PFSK-1 (cell line): Measurements from ENCODE around the gene VCPKMT.

Experiments used
- FOXP2 ChIP-seq: optimal IDR thresholded peaks from 2 replicates; pipeline ENCODE3; 2011; ENCODE audit warnings: borderline replicate concordance, control low read depth, inconsistent platforms; ENCODE audit not compliant: insufficient read depth; ENCODE audit errors: extremely low read length, extremely low read depth
- POLR2AphosphoS5 ChIP-seq: IDR thresholded peaks from 2 replicates; pipeline ENCODE4 v1.6.1; 2012; ENCODE audit warnings: low read depth, mild to moderate bottlenecking, control low read depth, low read length, moderate library complexity
- REST ChIP-seq, 2 experiments: IDR thresholded peaks; 2 replicates each; pipeline versions ENCODE4 v1.6.1 to v1.8.0; 2011 to 2012; ENCODE audit warnings: low read depth in 2 of 2, low read length in 2 of 2, control low read depth in 1 of 2, inconsistent platforms in 1 of 2, mild to moderate bottlenecking in 1 of 2, moderate library complexity in 1 of 2; ENCODE audit not compliant: insufficient read depth in 1 of 2
- SIN3A ChIP-seq: IDR thresholded peaks from 2 replicates; pipeline ENCODE4 v1.6.1; 2012; ENCODE audit warnings: mild to moderate bottlenecking, low read length, moderate library complexity, borderline replicate concordance; ENCODE audit not compliant: insufficient read depth
- TAF1 ChIP-seq: IDR thresholded peaks from 2 replicates; pipeline ENCODE4 v1.6.1; 2012; ENCODE audit warnings: low read length, control low read depth, borderline replicate concordance; ENCODE audit not compliant: insufficient read depth

VCPKMT gene

GRCh38 chr14:50067723-50068495 is 48.5 kb downstream of the VCPKMT start:
- no peak for TF ChIP-seq REST (IDR thresholded peaks at IDR 0.05; ENCODE audit: insufficient read depth in 1 of 2, low read depth in 2 of 2, low read length in 2 of 2)
- TF ChIP-seq FOXP2, result no peak
- no peak for TF ChIP-seq POLR2AphosphoS5
- TF ChIP-seq TAF1, result no peak
- TF ChIP-seq SIN3A, result no peak

- no peak for TF ChIP-seq POLR2AphosphoS5
- no peak for TF ChIP-seq FOXP2
Measured at GRCh38 chr14:50065583-50065982, 50.8 kb downstream of the VCPKMT start.

- TF ChIP-seq REST (IDR thresholded peaks at IDR 0.05; ENCODE audit: insufficient read depth in 1 of 2, low read depth in 2 of 2, low read length in 2 of 2), result no peak
- no peak for TF ChIP-seq POLR2AphosphoS5
- TF ChIP-seq SIN3A, result no peak
- TF ChIP-seq FOXP2, result no peak
- no peak for TF ChIP-seq TAF1
Measured at GRCh38 chr14:50064993-50065392, 51.4 kb downstream of the VCPKMT start.

GRCh38 chr14:50063876-50064420 is 52.4 kb downstream of the VCPKMT start:
- TF ChIP-seq FOXP2 (no peak), POLR2AphosphoS5 (no peak), TAF1 (no peak), SIN3A (no peak), REST (IDR thresholded peaks at IDR 0.05; ENCODE audit: insufficient read depth in 1 of 2, low read depth in 2 of 2, low read length in 2 of 2) (no peak)

GRCh38 chr14:50062438-50063085 is 53.8 kb downstream of the VCPKMT start:
- TF ChIP-seq FOXP2, result no peak
- TF ChIP-seq SIN3A, result no peak
- no peak for TF ChIP-seq POLR2AphosphoS5
- TF ChIP-seq REST (IDR thresholded peaks at IDR 0.05; ENCODE audit: insufficient read depth in 1 of 2, low read depth in 2 of 2, low read length in 2 of 2), result no peak
- TF ChIP-seq TAF1, result no peak
